GM21717 (cell line): Measurements from ENCODE around the gene CAPZB.
A peak's percentile ranks its signal among the peaks of the same experiment; 100 is the strongest.

ENCODE experiments used
- ATAC-seq: cut with Tn5 transposase; IDR thresholded peaks from one replicate; pipeline ENCODE4 v1.9.1; 2021; ENCODE audit warnings: mild to moderate bottlenecking, moderate library complexity; ENCODE audit not compliant: unreplicated experiment

Gene CAPZB

GRCh38 chr1:19472174-19472573, 13.2 kb downstream of the CAPZB start:
- no peak for ATAC-seq

GRCh38 chr1:19469004-19469403, 16.3 kb downstream of the CAPZB start:
- ATAC-seq, result no peak

GRCh38 chr1:19468397-19468956, 16.9 kb downstream of the CAPZB start:
- no peak for ATAC-seq

GRCh38 chr1:19467199-19468187, 17.8 kb downstream of the CAPZB start:
- ATAC-seq, result no peak

GRCh38 chr1:19466112-19466561, 19.2 kb downstream of the CAPZB start:
- ATAC-seq, result no peak

- no peak for ATAC-seq
Observed at GRCh38 chr1:19465650-19466049, 19.7 kb downstream of the CAPZB start.

GRCh38 chr1:19465123-19465522, 20.2 kb downstream of the CAPZB start:
- ATAC-seq, result no peak

- no peak for ATAC-seq
Observed at GRCh38 chr1:19464696-19465095, 20.6 kb downstream of the CAPZB start.

- ATAC-seq, result no peak
Observed at GRCh38 chr1:19463504-19463803, 21.9 kb downstream of the CAPZB start.

- peak; percentile 32 for ATAC-seq
Observed at GRCh38 chr1:19462781-19463503, 22.4 kb downstream of the CAPZB start.

GRCh38 chr1:19461220-19461554, 24.2 kb downstream of the CAPZB start:
- ATAC-seq, result no peak

GRCh38 chr1:19460535-19461219, 24.7 kb downstream of the CAPZB start:
- ATAC-seq, result no peak

GRCh38 chr1:19458815-19459417, 26.4 kb downstream of the CAPZB start:
- no peak for ATAC-seq

- no peak for ATAC-seq
Observed at GRCh38 chr1:19457607-19458006, 27.7 kb downstream of the CAPZB start.

GRCh38 chr1:19456968-19457441, 28.3 kb downstream of the CAPZB start:
- ATAC-seq, result no peak

GRCh38 chr1:19455353-19455752, 30.0 kb downstream of the CAPZB start:
- no peak for ATAC-seq

- ATAC-seq, result no peak
Observed at GRCh38 chr1:19454265-19455146, 30.8 kb downstream of the CAPZB start.

- ATAC-seq, result no peak
Observed at GRCh38 chr1:19453741-19454201, 31.6 kb downstream of the CAPZB start.

GRCh38 chr1:19452221-19452663, 33.1 kb downstream of the CAPZB start:
- ATAC-seq, result no peak
